GM21447 (cell line): ENCODE data around the gene BAG5.

ENCODE experiments used
- ATAC-seq: cut with Tn5 transposase; IDR thresholded peaks from one replicate; pipeline ENCODE4 v1.9.1; 2021; ENCODE audit not compliant: unreplicated experiment

BAG5 gene

GRCh38 chr14:103510724-103511693, 51.4 kb downstream of the BAG5 start:
- ATAC-seq: no peak

GRCh38 chr14:103509864-103510723, 52.4 kb downstream of the BAG5 start:
- no peak for ATAC-seq

GRCh38 chr14:103508521-103509329, 53.7 kb downstream of the BAG5 start:
- no peak for ATAC-seq

GRCh38 chr14:103507751-103508150, 54.7 kb downstream of the BAG5 start:
- ATAC-seq: no peak
